Measurements from ENCODE around the gene SUPT6H.

Gene SUPT6H

DNA sequence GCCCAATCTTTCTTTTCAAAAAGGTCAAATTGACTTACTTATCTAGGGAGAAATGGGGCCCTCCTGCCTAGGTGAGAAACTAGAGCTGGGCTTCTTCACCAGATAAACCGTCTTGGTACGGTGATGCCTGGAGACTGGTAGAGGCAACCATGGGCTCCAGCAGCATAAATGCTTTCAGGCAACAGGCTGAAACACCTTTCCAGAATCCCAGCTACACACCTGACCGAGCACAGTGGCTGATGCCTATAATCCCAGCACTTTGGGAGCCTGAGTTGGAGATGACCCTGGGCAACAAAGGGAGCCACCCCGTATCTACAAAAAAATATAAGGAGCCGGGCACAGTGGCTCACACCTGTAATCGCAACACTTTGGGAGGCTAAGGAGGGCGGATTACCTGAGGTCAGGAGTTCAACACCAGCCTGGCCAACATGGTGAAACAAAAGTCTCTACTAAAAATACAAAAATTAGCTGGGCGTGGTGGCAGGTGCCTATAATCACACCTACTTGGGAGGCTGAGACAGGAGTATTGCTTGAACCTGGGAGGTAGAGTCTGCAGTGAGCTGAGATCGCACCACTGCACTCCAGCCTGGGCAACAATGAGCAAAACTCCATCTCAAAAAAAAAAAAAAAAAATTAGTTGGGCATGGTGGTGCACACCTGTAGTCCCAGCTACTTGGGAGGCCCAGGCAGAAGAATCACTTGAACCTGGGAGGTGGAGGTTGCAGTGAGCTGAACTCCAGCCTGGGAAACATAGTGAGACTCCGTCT, 89.8 kb downstream of the SUPT6H start:
- no peak for FAIRE-seq
